Mesothelial cell of epicardium (in vitro differentiated cells): ENCODE data around the gene TNNI3K. TPM values are rescaled to one million over a fixed set of nuclear protein-coding genes. Genes with fewer than 3 reads are reported as not detected.

Experiments
- DNase-seq, 2 experiments: peaks; one replicate each; pipeline ENCODE4 v3.0.0; 2021; ENCODE audit warnings: low spot score in 2 of 2; ENCODE audit not compliant: unreplicated experiment in 2 of 2
- H3K27ac Mint-ChIP-seq: 2 replicates; pipeline ENCODE4 v1.8.0; 2021; ENCODE audit warnings: mixed read lengths
- H3K27me3 Mint-ChIP-seq: 2 replicates; pipeline ENCODE4 v1.8.0; 2021; ENCODE audit warnings: low read depth, mixed read lengths
- H3K36me3 Mint-ChIP-seq: 2 replicates; pipeline ENCODE4 v1.8.0; 2021; ENCODE audit warnings: mixed read lengths
- H3K4me1 Mint-ChIP-seq: 2 replicates; pipeline ENCODE4 v1.8.0; 2021; ENCODE audit warnings: mixed read lengths
- H3K4me3 Mint-ChIP-seq: 2 replicates; pipeline ENCODE4 v1.8.0; 2021; ENCODE audit warnings: mild to moderate bottlenecking, moderate library complexity, mixed read lengths
- H3K9me3 Mint-ChIP-seq: 2 replicates; pipeline ENCODE4 v1.8.0; 2021; ENCODE audit warnings: mixed read lengths
- total RNA-seq: library from RNA; stranded (reverse); gene quantifications from 3 replicates; pipeline ENCODE4 v1.2.1, GENCODE V29; 2021
- TF ChIP-seq, protein P1 (sequence below): fragments of 200-600 bp; sonication (generic); IDR thresholded peaks from one replicate; pipeline ENCODE4 v1.5.0; 2021; ENCODE audit warnings: antibody characterized with exemption; ENCODE audit not compliant: unreplicated experiment

TNNI3K gene
- total RNA-seq, 1 donor from 2014 or later: 1.5 TPM

DNA sequence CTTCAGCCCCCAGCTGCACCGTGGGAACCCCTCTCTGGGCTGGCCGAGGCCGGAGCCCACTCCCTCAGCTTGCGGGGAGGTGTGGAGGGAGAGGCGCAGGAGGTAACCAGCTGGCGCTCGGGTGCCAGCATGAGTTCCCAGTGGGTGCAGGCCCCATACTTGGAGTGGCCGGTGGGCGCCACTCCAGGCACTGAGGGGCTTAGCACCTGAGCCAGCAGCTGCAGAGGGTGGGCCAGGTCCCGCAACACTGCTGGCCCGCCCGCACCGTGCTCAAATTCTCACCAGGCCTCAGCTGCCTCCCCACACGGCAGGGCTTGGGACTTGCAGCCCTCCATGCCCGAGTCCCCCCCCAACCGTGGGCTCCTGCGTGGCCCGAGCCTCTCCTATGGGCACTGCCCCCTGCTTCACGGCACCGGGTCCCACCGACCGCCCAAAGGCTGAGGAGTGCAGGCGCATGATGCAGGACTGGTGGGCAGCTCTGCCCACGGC is 230.1 kb downstream of the TNNI3K start:
- peaks cover 12% of the 10 kb centered on the region for H3K27me3 Mint-ChIP-seq
- no peaks in the 10 kb centered on the region for H3K9me3 Mint-ChIP-seq
- peaks cover 2% of the 10 kb centered on the region for H3K4me1 Mint-ChIP-seq
- DNase-seq: no peak
- TF ChIP-seq, protein P1, sequence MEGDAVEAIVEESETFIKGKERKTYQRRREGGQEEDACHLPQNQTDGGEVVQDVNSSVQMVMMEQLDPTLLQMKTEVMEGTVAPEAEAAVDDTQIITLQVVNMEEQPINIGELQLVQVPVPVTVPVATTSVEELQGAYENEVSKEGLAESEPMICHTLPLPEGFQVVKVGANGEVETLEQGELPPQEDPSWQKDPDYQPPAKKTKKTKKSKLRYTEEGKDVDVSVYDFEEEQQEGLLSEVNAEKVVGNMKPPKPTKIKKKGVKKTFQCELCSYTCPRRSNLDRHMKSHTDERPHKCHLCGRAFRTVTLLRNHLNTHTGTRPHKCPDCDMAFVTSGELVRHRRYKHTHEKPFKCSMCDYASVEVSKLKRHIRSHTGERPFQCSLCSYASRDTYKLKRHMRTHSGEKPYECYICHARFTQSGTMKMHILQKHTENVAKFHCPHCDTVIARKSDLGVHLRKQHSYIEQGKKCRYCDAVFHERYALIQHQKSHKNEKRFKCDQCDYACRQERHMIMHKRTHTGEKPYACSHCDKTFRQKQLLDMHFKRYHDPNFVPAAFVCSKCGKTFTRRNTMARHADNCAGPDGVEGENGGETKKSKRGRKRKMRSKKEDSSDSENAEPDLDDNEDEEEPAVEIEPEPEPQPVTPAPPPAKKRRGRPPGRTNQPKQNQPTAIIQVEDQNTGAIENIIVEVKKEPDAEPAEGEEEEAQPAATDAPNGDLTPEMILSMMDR: no peak
- H3K36me3 Mint-ChIP-seq: no peaks in the 10 kb centered on the region
- H3K4me3 Mint-ChIP-seq: no peak overlapping the region
- H3K27ac Mint-ChIP-seq: no peak overlapping the region

DNA sequence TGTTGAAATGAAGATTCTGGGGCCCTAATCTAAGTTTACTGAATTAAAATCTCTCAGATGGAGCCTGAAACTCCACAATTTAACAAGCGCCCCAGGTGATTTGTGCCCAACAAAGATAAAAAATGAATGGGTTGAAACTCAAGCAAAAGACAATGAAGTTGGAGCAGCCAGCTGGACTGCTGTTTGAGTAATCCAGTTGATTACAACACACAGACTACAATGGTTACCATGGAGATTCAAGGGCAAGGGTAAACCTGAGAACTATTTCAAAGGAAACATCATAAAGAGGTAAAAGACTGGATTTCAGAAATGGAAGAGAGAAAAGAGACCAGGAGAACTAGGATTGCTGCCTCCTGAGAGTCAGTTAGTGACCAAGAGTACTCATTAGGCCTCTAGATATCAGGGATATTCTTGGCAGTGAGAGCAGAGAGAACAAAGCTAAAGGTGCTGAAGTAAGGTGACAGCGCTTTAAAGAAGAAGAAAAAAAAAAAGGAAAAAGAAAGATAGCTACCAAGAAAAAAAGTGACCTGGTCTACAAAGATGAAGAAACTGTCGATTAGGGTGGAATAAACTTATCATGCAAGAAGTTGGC is 232.7 kb downstream of the TNNI3K start:
- Mint-ChIP-seq H3K27ac (no peak overlapping the region), H3K27me3 (peaks cover 30% of the 10 kb centered on the region), H3K4me1 (peaks cover 4% of the 10 kb centered on the region), H3K9me3 (no peaks in the 10 kb centered on the region), H3K36me3 (no peaks in the 10 kb centered on the region), H3K4me3 (no peak overlapping the region)
- TF ChIP-seq, protein P1: no peak
- DNase-seq: no peak

DNA sequence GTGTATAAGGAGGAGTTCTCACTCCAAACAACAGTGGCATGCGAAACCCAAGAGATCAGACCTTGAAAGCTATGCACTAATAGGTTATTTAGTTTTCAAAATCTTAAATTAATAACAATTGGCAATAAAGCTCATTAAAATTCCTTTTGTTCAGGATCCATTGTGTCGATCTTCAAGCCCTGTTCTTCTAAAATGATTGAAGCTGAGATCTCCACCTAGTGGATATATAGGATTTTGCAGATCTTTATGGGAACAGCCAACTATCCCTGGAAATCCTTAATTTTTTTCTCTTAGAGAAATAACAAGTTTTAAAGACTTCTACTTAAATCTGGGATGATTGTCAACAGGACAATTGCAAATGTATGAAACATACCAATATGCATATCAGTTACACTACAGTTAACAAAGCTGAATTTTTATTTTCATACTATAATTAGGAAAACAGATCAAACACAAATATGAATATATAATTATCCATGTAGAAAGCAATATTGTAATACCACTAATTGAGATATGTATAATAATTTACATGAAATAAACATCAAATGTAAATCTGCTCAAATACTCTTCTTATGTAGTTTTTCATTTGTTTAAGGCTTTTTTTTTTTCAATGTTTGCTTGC is 233.9 kb downstream of the TNNI3K start:
- H3K4me3 Mint-ChIP-seq: no peak overlapping the region
- H3K9me3 Mint-ChIP-seq: no peaks in the 10 kb centered on the region
- TF ChIP-seq, protein P1: peak; percentile 88
- H3K27me3 Mint-ChIP-seq: peaks cover 35% of the 10 kb centered on the region
- no peak for DNase-seq
- no peaks in the 10 kb centered on the region for H3K36me3 Mint-ChIP-seq
- H3K27ac Mint-ChIP-seq: no peak overlapping the region
- H3K4me1 Mint-ChIP-seq: peaks cover 2% of the 10 kb centered on the region

DNA sequence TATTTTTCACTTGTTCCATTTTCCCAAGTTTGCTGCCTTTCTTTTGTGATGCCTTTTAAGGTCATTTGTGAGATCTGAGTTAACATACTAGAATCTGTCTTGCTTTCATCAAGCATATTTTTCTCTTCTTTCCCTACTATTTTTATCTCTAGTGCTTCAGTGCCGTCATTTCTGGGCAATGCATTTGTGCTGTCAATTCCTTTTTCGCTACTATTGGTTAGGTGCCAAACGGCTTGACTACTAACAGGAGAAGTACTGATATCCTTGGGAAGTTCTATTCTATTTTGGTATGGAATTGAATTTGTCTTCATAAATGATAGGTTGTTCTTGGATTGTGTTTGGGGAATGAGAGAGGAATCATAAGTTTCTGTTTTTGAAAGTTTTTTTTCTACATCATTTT is 235.1 kb downstream of the TNNI3K start:
- Mint-ChIP-seq H3K4me3 (no peak overlapping the region), H3K9me3 (no peaks in the 10 kb centered on the region), H3K27ac (no peak overlapping the region), H3K36me3 (no peaks in the 10 kb centered on the region), H3K27me3 (peaks cover 35% of the 10 kb centered on the region), H3K4me1 (peaks cover 2% of the 10 kb centered on the region)
- no peak for DNase-seq
- TF ChIP-seq, protein P1: no peak

DNA sequence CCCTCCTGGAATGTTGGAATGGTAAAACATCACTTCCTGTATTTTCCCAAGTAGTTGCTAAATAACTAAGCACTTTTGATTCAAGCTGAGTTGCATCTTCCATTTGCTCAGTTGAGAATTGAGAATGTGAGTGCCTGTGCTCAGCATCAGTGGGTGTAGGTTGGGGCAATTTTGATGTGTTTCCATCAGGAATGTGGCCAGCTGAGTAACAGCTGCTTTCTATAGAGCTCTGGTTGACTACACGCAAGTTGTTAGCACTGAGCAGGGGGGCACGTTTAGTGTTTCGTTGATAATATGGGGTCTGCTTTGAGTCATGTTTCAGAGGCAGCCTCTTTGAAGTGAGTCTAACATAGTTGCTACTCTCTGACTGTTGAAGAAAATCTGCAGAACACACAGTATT is 235.7 kb downstream of the TNNI3K start:
- no peak for DNase-seq

More for the DNA sequence above, 235.7 kb downstream of the TNNI3K start:
- Mint-ChIP-seq H3K4me3 (no peak overlapping the region), H3K27ac (no peak overlapping the region), H3K4me1 (peaks cover 2% of the 10 kb centered on the region), H3K36me3 (no peaks in the 10 kb centered on the region), H3K27me3 (peaks cover 38% of the 10 kb centered on the region), H3K9me3 (no peaks in the 10 kb centered on the region)
- TF ChIP-seq, protein P1: no peak
